Measurements from ENCODE around the gene IFNK.
"Not testable (repeated sequence)": the region's sequence is repeated elsewhere in the genome, so short reads cannot be mapped to it uniquely, and the experiment has no call there.

IFNK gene

GRCh38 chr9:27524236-27524635 is at the start of gene IFNK:
Gene IFNK (plus strand): TSS chr9:27524290. CDS start chr9:27524337, 47 bp downstream.
- DNase-seq (ENCODE audit: low read depth in 4 of 4, low spot score in 1 of 4): no peak

DNA sequence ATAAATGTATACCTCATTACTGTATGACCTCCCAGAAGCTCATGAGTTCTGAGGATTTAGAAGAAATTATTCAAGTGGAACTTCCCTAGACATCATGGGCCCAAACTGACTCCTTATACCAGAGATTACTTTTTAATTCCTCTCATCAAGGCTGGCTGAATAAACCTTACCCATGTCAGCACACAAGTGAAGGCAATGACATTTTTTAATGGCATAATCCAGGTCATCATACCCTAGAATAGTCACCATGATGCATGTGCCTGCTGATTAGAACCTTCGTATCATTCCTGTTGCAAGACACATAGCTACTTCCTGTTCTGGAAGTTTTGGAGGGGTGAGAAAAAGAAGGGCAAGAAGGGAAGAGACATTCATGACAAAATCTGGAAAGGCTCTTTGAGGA is 49.8 kb upstream of the IFNK start:
- DNase-seq (ENCODE audit: low read depth in 4 of 4, low spot score in 1 of 4): no peak

GRCh38 chr9:27475057-27475595 is 49.0 kb upstream of the IFNK start:
- no peak for DNase-seq (ENCODE audit: low read depth in 4 of 4, low spot score in 1 of 4)

DNA sequence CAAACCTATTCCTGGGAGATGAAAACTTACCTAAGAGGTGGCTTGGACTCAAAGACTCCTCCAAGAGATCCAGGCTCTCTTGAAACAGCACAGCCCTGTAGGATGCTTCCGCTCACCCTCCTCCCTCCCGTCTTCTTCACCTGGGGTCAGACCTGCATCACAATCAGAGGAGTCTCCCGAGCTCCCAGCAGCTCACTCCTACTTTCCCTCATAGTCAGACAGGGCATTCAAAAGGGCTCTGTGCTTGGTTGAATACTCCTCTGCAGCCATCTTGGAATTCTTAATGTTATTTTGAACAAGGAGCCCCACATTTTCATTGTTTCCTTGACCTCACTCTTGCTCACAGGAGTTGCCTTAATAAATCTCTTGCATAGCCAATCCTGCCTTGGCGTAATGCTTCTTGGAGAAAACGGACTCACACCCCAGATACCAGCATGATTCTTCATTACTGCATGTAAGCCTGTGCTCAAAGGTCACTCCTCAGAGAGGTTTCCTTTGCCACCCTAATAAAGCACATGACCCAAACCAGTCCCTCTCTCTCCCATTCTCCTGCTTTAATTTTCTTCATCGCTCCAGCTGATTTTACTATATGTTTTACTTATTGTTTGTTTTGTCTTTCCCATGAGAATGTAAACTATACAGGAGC is 47.1 kb upstream of the IFNK start:
- DNase-seq (ENCODE audit: low read depth in 4 of 4, low spot score in 1 of 4): no peak

DNA sequence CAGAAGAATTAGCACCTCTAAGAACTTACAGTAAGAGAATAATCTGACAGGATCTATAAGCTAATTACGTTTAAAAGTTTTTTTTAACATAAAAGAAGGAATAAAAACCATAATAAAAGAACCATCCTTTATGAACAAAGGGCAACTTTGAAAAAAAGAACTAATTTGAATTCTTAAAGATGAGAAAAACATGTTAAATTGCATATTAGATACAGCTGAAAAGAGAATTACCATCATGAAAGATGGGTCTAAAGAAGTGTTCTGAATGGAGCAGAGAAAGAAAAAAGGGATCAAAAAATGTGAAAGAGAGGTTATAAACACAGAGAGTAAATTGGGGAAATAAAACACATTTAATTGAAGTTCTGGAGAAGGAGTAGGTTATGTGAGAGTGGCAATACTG is 45.8 kb upstream of the IFNK start:
- DNase-seq (ENCODE audit: low read depth in 4 of 4, low spot score in 1 of 4): no peak

DNA sequence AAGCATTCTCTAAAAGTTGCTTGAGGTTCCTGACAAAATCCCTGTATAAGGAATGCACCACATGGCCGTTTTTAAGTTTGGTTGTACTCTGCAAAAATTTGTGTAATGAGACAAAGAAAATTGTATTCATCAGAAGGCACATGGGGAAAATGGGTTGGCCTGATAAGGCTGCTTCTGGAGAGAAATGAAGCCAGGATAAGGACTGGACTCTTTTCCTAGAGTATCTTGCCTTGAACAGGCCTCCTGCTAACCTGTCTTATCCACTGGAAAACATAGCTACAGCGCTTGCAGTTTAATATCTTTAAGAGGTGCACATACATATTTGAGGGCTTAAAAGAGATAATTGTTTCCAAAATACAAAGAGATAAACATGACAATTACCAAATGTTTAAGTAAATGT is 41.4 kb upstream of the IFNK start:
- DNase-seq (ENCODE audit: low read depth in 4 of 4, low spot score in 1 of 4): no peak

DNA sequence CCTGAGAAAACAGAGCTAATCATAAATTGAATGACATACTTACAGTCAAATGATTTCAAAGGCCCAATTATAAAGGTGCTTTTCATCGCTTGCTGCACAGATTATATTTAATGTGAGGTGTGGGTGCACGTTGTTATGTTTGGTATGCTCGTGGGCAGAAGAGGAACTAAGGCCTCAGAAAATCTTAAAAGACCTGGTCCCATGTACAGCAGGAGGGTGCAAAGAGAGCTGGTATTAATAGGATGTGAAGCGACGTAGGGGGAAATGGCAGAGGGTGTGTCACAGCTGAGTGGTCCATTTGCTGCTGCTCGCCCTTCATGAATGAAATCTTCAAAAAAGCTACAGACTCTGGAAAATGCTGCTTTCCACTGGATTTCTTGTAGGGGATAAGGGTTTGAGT is 40.5 kb upstream of the IFNK start:
- DNase-seq (ENCODE audit: low read depth in 4 of 4, low spot score in 1 of 4): no peak

DNA sequence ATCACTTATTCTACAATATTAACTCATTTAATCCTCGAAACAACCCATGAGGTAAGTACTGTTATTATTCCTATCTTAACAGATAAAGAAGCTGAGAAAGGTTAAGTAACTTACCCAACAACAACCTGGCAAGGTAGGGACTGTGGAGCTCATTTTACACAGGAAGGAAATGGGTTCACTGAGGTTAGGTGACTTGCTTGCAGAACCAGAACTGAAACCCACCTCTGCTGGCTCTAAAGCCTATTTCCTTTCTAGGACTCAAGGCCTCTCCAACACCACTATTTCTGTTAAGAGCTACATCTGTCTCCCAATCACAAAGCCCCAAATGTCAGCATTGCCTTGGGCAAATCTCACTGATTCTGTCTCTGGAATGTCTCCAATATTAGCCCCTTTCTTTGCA is 38.9 kb upstream of the IFNK start:
- no peak for DNase-seq (ENCODE audit: low read depth in 4 of 4, low spot score in 1 of 4)

- no peak for DNase-seq (ENCODE audit: low read depth in 4 of 4, low spot score in 1 of 4)
Measured at GRCh38 chr9:27487128-27487640, 36.9 kb upstream of the IFNK start.

GRCh38 chr9:27487927-27488326 is 36.2 kb upstream of the IFNK start:
- DNase-seq (ENCODE audit: low read depth in 4 of 4, low spot score in 1 of 4): no peak

DNA sequence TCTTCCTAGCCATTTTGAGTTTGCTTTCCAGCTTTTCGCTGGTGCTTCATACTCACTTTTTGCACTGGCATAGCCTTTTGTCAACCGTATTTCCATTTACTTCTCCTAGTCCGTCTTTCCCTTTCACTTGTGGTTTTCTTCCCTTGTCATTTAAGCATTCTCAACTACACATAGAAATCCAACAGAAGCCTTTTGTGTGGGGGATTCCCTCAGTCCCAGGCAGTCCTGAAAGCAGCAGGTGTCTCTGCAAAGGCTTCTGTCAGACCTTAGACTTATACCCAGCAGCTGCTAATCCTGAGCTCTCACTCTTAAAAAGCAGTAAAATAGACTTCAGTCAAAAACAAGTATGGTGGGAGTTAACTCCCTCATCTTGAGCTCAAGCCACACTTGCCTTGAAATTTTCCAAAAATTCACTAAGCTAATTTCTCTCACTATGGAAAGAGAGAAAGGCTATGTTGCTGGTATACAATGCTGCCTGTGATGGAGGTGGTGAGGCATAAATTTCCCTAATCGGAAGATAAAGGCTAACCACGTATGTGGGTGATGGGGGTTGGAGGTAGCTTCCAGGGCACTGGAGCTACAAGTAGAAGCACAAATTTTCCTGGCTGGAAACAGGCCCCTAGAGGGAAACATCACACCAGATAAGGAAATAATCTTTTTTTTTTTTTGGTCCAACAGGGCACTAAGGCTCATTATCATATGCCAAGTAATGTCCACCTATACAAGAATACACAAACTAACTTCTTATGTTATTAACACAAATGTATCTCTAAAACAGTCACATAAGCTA is 34.8 kb upstream of the IFNK start:
- no peak for DNase-seq (ENCODE audit: low read depth in 4 of 4, low spot score in 1 of 4)

- DNase-seq (ENCODE audit: low read depth in 4 of 4, low spot score in 1 of 4): no peak
Measured at GRCh38 chr9:27491154-27491553, 32.9 kb upstream of the IFNK start.

DNA sequence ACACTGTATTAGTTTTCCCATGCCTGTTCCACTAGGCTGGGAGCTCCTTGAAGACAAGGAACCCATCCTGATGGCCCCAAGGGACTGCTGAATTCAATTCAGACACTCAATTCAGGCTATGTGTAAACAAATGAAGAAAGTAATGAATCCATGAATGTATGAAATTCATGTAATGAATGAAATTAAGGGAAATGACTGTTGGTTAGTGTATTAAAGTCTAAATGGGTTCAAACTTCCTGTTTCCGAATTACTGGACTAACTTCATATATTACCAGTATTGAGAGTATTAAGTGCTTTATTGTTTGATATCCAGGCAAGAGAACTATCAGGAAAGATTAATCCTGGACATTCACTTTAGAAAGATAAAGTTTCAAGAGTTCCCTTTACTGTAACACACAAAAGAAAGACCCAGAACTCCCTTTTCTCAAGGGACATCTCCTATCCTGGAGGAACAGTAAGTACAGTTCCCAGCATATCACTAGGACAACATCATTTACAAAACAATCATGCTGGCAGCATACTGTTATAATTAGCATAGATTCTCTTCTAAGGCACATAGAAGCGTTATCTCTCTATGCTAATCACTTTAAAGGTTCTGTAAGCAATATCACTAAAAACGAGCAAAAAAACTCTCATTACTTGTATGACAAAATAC is 28.5 kb upstream of the IFNK start:
- DNase-seq (ENCODE audit: low read depth in 4 of 4, low spot score in 1 of 4): no peak

- DNase-seq (ENCODE audit: low read depth in 4 of 4, low spot score in 1 of 4): no peak
Measured at GRCh38 chr9:27496135-27496504, 28.0 kb upstream of the IFNK start.

- DNase-seq (ENCODE audit: low read depth in 4 of 4, low spot score in 1 of 4): no peak
Measured at GRCh38 chr9:27497883-27498417, 26.1 kb upstream of the IFNK start.

GRCh38 chr9:27499451-27499850 is 24.6 kb upstream of the IFNK start:
- no peak for DNase-seq (ENCODE audit: low read depth in 4 of 4, low spot score in 1 of 4)

DNA sequence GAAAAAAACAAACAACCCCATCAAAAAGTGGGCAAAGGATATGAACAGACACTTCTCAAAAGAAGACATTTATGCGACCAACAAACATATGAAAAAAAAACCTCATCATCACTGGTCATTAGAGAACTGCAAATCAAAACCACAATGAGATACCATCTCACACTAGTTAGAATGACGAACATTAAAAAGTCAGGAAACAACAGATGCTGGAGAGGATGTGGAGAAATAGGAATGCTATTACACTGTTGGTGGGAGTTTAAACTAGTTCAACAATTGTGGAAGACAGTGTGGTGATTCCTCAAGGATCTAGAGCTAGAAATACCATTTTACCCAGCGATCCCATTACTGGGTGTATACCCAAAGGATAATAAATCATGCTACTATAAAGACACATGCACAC is 23.2 kb upstream of the IFNK start:
- not testable (repeated sequence) for DNase-seq (ENCODE audit: low read depth in 4 of 4, low spot score in 1 of 4)

DNA sequence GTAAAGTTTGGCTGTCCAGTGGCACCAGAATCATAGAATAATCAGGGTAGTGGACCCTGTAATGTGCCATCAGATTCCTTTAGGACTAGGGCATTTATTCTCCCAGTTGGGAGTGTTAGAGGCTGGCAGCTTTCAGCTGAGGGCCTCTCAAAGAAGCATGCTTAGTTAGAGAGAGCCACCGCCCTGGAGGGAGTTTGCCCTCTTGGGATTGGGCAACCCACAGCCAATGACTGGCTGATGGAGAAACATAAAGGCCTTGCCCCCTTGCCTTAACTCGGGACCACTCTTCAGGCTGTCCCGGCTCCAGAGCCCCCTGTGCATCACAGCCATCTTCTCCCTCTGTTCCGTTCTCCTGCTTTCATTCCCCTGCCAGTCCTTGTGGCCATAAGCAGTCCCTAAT is 20.5 kb upstream of the IFNK start:
- DNase-seq (ENCODE audit: low read depth in 4 of 4, low spot score in 1 of 4): no peak

DNA sequence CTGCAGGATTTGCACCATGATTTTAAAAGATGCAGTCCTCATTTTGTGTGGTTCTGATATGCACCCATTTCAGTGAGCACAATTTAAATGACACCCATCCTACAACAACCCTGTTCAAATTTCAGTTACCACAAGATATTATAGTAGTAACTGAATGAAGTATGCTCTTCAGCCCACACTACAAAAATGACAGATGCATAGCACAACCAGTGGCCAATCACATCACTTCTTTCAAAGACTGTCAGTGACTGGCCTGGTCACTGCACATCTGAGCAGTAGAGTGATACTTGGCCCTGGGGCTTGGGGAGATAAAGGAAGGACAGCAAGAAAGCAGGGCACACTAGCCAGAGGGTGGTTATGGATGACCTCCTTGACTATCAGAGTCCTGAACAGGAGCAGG is 19.8 kb upstream of the IFNK start:
- no peak for DNase-seq (ENCODE audit: low read depth in 4 of 4, low spot score in 1 of 4)

GRCh38 chr9:27505744-27506161 is 18.3 kb upstream of the IFNK start:
- DNase-seq (ENCODE audit: low read depth in 4 of 4, low spot score in 1 of 4): no peak

DNA sequence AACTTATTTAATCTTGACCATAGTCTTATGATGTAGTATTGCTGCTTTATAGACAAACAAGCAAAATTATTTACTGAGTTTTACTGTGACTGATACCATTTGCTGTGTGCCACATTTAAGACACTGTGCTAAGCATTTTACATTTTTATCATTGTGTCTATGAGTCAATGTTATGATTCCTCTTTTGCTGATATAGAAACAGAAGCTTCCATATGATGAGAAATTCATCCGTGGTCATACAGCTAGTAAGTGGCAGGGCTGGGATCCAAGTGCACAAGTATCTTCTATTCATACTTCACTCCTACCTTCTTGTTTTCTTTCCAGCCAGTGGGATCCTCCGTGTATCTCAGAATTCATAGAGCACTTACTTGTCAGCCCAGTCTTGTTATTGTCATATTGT is 17.1 kb upstream of the IFNK start:
- no peak for DNase-seq (ENCODE audit: low read depth in 4 of 4, low spot score in 1 of 4)

DNA sequence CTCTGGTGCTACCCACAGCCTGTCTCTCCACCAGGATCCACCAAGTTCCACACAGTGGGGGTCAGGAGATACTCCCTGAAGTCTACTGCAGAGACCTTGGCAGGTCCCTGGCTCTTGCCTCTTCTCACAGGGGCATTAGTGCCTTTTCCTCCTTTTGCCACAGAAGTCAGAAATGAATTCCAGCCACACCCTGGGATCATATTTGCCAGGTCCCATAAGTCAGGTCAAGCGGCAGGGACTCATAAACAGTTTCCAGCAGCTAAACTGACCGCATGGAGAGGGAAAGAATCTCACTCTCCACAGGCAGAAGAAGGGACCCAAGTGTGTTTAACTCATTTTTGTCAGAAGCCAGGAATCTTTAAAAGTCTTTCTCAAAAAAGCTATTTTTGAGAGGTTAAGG is 13.3 kb upstream of the IFNK start:
- no peak for DNase-seq (ENCODE audit: low read depth in 4 of 4, low spot score in 1 of 4)

Data from stimulated activated CD4-positive, alpha-beta T cell treated with anti-CD3 and anti-CD28 coated beads, Interleukin-1b, Interleukin-23, amount 100 ng/mL, for 24 hours (primary cell).